Keratinocyte (primary cell): ENCODE measurements around the gene H1-8. TPM values are rescaled to one million over a fixed set of nuclear protein-coding genes. Genes with fewer than 3 reads are reported as not detected.
"Not testable (repeated sequence)": the region's sequence is repeated elsewhere in the genome, so short reads cannot be mapped to it uniquely, and the experiment has no call there.

ENCODE experiments used
- DNase-seq: peaks from one replicate; pipeline ENCODE4 v3.0.0-alpha.2; 2011; ENCODE audit warnings: low read depth, missing footprints, low spot score
- FAIRE-seq: peaks from 2 replicates; lab custom pipeline; 2011; peaks lifted over from hg19 to GRCh38; lab: Jason Lieb, UNC
- H2AFZ ChIP-seq: 2 replicates; pipeline ENCODE4 v1.6.0; 2012; ENCODE audit warnings: low read length, control low read depth, inconsistent platforms; ENCODE audit not compliant: control insufficient read depth
- H3K27ac ChIP-seq: 2 replicates; pipeline ENCODE4 v1.5.1; 2011; ENCODE audit warnings: low read length; ENCODE audit not compliant: control insufficient read depth, insufficient read depth
- H3K27me3 ChIP-seq: 3 replicates; pipeline ENCODE4 v1.6.0; 2011; ENCODE audit warnings: low read length; ENCODE audit not compliant: control insufficient read depth, insufficient read depth; ENCODE audit errors: extremely low read depth
- H3K36me3 ChIP-seq, 2 experiments: 2 replicates in 1 of 2; 3 replicates in 1 of 2; pipeline ENCODE4 v1.5.1; 2011; ENCODE audit warnings: low read length in 2 of 2, mild to moderate bottlenecking in 1 of 2; ENCODE audit not compliant: control insufficient read depth in 2 of 2, insufficient read depth in 2 of 2; ENCODE audit errors: extremely low read depth in 1 of 2
- H3K4me1 ChIP-seq: 3 replicates; pipeline ENCODE4 v1.5.1; 2011; ENCODE audit warnings: low read length; ENCODE audit not compliant: control insufficient read depth, insufficient read depth; ENCODE audit errors: extremely low read depth
- H3K4me2 ChIP-seq: 3 replicates; pipeline ENCODE4 v1.6.0; 2011; ENCODE audit warnings: low read depth, low read length; ENCODE audit not compliant: control insufficient read depth, insufficient read depth; ENCODE audit errors: extremely low read depth
- H3K4me3 ChIP-seq, 3 experiments: fragments of 200-600 bp in 1 of 3; sonication (generic) in 1 of 3; 2 replicates in 2 of 3; 3 replicates in 1 of 3; pipeline ENCODE4 v1.5.1; 2011 to 2016; ENCODE audit warnings: low read length in 3 of 3, mild to moderate bottlenecking in 3 of 3, control low read depth in 2 of 3, inconsistent platforms in 1 of 3, low read depth in 1 of 3, mixed read lengths in 1 of 3, mixed run types in 1 of 3, moderate library complexity in 1 of 3; ENCODE audit not compliant: control insufficient read depth in 2 of 3, insufficient read depth in 2 of 3; ENCODE audit errors: extremely low read depth in 1 of 3
- H3K79me2 ChIP-seq: 2 replicates; pipeline ENCODE4 v1.6.0; 2012; ENCODE audit warnings: low read length; ENCODE audit not compliant: control insufficient read depth, insufficient read depth
- H3K9ac ChIP-seq: 3 replicates; pipeline ENCODE4 v1.6.0; 2011; ENCODE audit warnings: low read length; ENCODE audit not compliant: control insufficient read depth, insufficient read depth; ENCODE audit errors: extremely low read depth
- H3K9me1 ChIP-seq: 3 replicates; pipeline ENCODE4 v1.6.0; 2011; ENCODE audit warnings: low read length; ENCODE audit not compliant: control insufficient read depth, insufficient read depth; ENCODE audit errors: extremely low read depth
- H3K9me3 ChIP-seq: 2 replicates; pipeline ENCODE4 v1.5.1; 2012; ENCODE audit warnings: low read depth, low read length; ENCODE audit not compliant: control insufficient read depth
- H4K20me1 ChIP-seq: 3 replicates; pipeline ENCODE4 v1.6.0; 2011; ENCODE audit warnings: low read length; ENCODE audit not compliant: control insufficient read depth, insufficient read depth; ENCODE audit errors: extremely low read depth
- CTCF ChIP-seq, 3 experiments: IDR thresholded peaks in 1 of 3; conservative IDR thresholded peaks in 1 of 3; optimal IDR thresholded peaks in 1 of 3; 2 replicates in 2 of 3; 3 replicates in 1 of 3; pipeline versions ENCODE3 to v1.5.1; 2011; ENCODE audit warnings: low read length in 3 of 3, mild to moderate bottlenecking in 3 of 3, moderate library complexity in 2 of 3, control low read depth in 1 of 3, inconsistent platforms in 1 of 3; ENCODE audit not compliant: insufficient read depth in 2 of 3; ENCODE audit errors: extremely low read depth in 1 of 3
- EZH2 ChIP-seq: IDR thresholded peaks from one replicate; pipeline ENCODE4 v1.6.1; 2012; ENCODE audit warnings: inconsistent platforms, mild to moderate bottlenecking, low read length, moderate library complexity
- dilution Hi-C: fragments of 300-500 bp; cut with MboI; formaldehyde crosslinking; loops from one replicate; pipeline ENCODE4 v1.7.0; 2020; ENCODE audit warnings: low sequenced_read_pairs; ENCODE audit not compliant: extremely low pct_ligation_motif_present
- polyA plus RNA-seq, 5 experiments: library from polyadenylated mRNA; depleted of rRNA in 3 of 5; stranded (reverse) in 3 of 5; stranded (forward) in 1 of 5; unstranded in 1 of 5; fragments of >200 nt; gene quantifications; 1 replicate in 1 of 5; 2 replicates in 3 of 5; 3 replicates in 1 of 5; pipeline versions ENCODE4 v1.2.1 to v1.2.3, GENCODE V29; 2011 to 2012; ENCODE audit warnings: missing spikeins in 2 of 5, low read depth in 1 of 5, low replicate concordance in 1 of 5

Gene H1-8
- polyA plus RNA-seq, 1 donor (not counting 4 experiments of a cell fraction or from before 2014, with no cell fraction given) = not detected

- Histone ChIP-seq H3K9ac (no peak overlapping the region), H3K4me2 (no peak overlapping the region), H3K9me3 (no peaks in the 10 kb centered on the region), H4K20me1 (no peaks in the 10 kb centered on the region), H3K36me3 (peaks cover 0 to 4% of the 10 kb centered on the region in 2 experiments), H3K27me3 (no peaks in the 10 kb centered on the region), H3K79me2 (no peaks in the 10 kb centered on the region), H2AFZ (no peak overlapping the region), H3K9me1 (no peaks in the 10 kb centered on the region), H3K4me1 (no peaks in the 10 kb centered on the region), H3K27ac (no peak overlapping the region), H3K4me3 (no peak overlapping the region)
- TF ChIP-seq EZH2 = no peak
- no peak for TF ChIP-seq CTCF (optimal IDR thresholded peaks at IDR 0.05 in 1 of 3, IDR thresholded peaks at IDR 0.05 in 1 of 3, conservative IDR thresholded peaks at IDR 0.05 in 1 of 3; ENCODE audit: extremely low read depth in 1 of 3, insufficient read depth in 2 of 3, low read length in 3 of 3)
- no peak for DNase-seq
- no peak for FAIRE-seq
- dilution Hi-C loops = no loop called here
Measured at GRCh38 chr3:129514110-129514509, 28.9 kb upstream of the H1-8 start.

- DNase-seq (no peak), FAIRE-seq (no peak)
- H3K36me3 ChIP-seq = peaks cover 0 to 4% of the 10 kb centered on the region in 2 experiments
- no peaks in the 10 kb centered on the region for H4K20me1 ChIP-seq
- no peak overlapping the region for H3K4me2 ChIP-seq
- H3K9ac ChIP-seq = no peak overlapping the region
- no peaks in the 10 kb centered on the region for H3K4me1 ChIP-seq
- no peaks in the 10 kb centered on the region for H3K9me1 ChIP-seq
- no peak overlapping the region for H3K4me3 ChIP-seq
- no peaks in the 10 kb centered on the region for H3K27me3 ChIP-seq
- TF ChIP-seq CTCF (optimal IDR thresholded peaks at IDR 0.05 in 1 of 3, IDR thresholded peaks at IDR 0.05 in 1 of 3, conservative IDR thresholded peaks at IDR 0.05 in 1 of 3; ENCODE audit: extremely low read depth in 1 of 3, insufficient read depth in 2 of 3, low read length in 3 of 3) (no peak), EZH2 (no peak)
- no peak overlapping the region for H2AFZ ChIP-seq
- H3K27ac ChIP-seq = no peak overlapping the region
- H3K79me2 ChIP-seq = no peaks in the 10 kb centered on the region
- dilution Hi-C loops = no loop called here
- no peaks in the 10 kb centered on the region for H3K9me3 ChIP-seq
Measured at GRCh38 chr3:129514563-129514962, 28.4 kb upstream of the H1-8 start.

- H4K20me1 ChIP-seq, H3K27ac ChIP-seq, H3K9me3 ChIP-seq, H3K36me3 ChIP-seq, H3K79me2 ChIP-seq, H3K4me3 ChIP-seq, FAIRE-seq, H3K9ac ChIP-seq, dilution Hi-C loops, H3K4me1 ChIP-seq, H3K9me1 ChIP-seq, DNase-seq, H3K4me2 ChIP-seq, H2AFZ ChIP-seq, H3K27me3 ChIP-seq: not testable (repeated sequence)
Measured at GRCh38 chr3:129515108-129515820, 27.7 kb upstream of the H1-8 start.
